Ishikawa (cell line): ENCODE data around the gene ZKSCAN5.

ENCODE experiments used
- CEBPB ChIP-seq: IDR thresholded peaks from 2 replicates; pipeline ENCODE4 v1.6.1; 2012
- CREB1 ChIP-seq: IDR thresholded peaks from 2 replicates; pipeline ENCODE4 v1.6.1; 2012; ENCODE audit warnings: low read depth
- EGR1 ChIP-seq: IDR thresholded peaks from 2 replicates; pipeline ENCODE4 v1.6.1; 2012
- EP300 ChIP-seq: IDR thresholded peaks from 2 replicates; pipeline ENCODE4 v1.6.1; 2012; ENCODE audit warnings: borderline replicate concordance
- FOXM1 ChIP-seq: IDR thresholded peaks from 2 replicates; pipeline ENCODE4 v1.6.1; 2012; ENCODE audit warnings: low read depth, borderline replicate concordance
- NFIC ChIP-seq: IDR thresholded peaks from 2 replicates; pipeline ENCODE4 v1.6.1; 2012
- RAD21 ChIP-seq: IDR thresholded peaks from 2 replicates; pipeline ENCODE4 v1.6.1; 2012; ENCODE audit warnings: low read depth
- TAF1 ChIP-seq: IDR thresholded peaks from 2 replicates; pipeline ENCODE4 v1.6.1; 2012; ENCODE audit warnings: low read depth, mild to moderate bottlenecking
- TCF12 ChIP-seq: IDR thresholded peaks from 2 replicates; pipeline ENCODE4 v1.6.1; 2012; ENCODE audit warnings: low read depth
- TEAD4 ChIP-seq: IDR thresholded peaks from 2 replicates; pipeline ENCODE4 v1.6.1; 2012
- YY1 ChIP-seq: IDR thresholded peaks from 2 replicates; pipeline ENCODE4 v1.6.1; 2012; ENCODE audit warnings: low read depth
- ZBTB7A ChIP-seq: IDR thresholded peaks from 2 replicates; pipeline ENCODE4 v1.6.1; 2012; ENCODE audit warnings: low read depth
- TF ChIP-seq, protein P1 (sequence below): IDR thresholded peaks from 2 replicates; pipeline ENCODE4 v1.6.1; 2012; ENCODE audit warnings: low read depth, mild to moderate bottlenecking
- TF ChIP-seq, protein P2 (sequence below): IDR thresholded peaks from 2 replicates; pipeline ENCODE4 v1.6.1; 2012
- TF ChIP-seq, protein P3 (sequence below): IDR thresholded peaks from 2 replicates; pipeline ENCODE4 v1.6.1; 2012

ZKSCAN5 gene

DNA sequence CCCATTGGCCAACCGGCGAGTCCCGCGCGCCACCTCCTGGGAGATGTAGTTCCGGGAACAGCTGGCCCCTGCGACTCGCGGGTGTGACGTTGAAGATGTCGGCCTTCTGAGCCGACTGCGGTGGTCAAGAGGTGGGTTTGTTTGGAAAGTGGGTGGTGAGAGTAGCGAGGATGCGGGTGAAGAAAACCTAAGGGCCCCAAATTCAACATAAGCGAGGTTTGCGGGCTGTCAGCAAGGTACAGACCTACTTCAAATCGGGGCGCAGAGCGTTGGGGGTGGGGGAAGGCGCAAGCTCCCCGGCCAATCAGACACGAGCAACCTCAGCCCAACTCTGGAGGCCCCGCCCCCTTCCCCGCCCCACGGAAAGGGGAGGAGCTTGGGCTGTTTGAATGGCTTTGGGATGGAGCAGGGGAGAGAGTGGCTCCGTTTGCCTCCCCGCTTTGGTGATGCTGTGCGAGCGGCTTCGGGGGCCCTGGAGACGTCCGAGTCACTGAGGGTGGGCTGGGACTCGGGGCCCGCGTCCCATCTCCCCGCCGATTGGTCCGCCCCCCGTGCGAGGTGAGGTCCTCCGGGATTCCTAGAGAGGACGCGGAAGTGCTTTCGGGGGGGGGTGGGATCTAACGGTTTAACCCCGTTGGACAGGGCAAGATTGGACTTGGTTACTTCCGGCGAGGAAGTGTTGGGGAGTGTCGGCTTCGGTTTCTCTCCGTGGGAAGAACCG, at the start of gene ZKSCAN5:
ZKSCAN5 (plus strand) TSS at position 60 of the 721 bp plus-strand sequence. CDS start 1,383 bp downstream, outside the sequence.
- TF ChIP-seq, protein P1, sequence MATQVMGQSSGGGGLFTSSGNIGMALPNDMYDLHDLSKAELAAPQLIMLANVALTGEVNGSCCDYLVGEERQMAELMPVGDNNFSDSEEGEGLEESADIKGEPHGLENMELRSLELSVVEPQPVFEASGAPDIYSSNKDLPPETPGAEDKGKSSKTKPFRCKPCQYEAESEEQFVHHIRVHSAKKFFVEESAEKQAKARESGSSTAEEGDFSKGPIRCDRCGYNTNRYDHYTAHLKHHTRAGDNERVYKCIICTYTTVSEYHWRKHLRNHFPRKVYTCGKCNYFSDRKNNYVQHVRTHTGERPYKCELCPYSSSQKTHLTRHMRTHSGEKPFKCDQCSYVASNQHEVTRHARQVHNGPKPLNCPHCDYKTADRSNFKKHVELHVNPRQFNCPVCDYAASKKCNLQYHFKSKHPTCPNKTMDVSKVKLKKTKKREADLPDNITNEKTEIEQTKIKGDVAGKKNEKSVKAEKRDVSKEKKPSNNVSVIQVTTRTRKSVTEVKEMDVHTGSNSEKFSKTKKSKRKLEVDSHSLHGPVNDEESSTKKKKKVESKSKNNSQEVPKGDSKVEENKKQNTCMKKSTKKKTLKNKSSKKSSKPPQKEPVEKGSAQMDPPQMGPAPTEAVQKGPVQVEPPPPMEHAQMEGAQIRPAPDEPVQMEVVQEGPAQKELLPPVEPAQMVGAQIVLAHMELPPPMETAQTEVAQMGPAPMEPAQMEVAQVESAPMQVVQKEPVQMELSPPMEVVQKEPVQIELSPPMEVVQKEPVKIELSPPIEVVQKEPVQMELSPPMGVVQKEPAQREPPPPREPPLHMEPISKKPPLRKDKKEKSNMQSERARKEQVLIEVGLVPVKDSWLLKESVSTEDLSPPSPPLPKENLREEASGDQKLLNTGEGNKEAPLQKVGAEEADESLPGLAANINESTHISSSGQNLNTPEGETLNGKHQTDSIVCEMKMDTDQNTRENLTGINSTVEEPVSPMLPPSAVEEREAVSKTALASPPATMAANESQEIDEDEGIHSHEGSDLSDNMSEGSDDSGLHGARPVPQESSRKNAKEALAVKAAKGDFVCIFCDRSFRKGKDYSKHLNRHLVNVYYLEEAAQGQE: no peak
- TF ChIP-seq CREB1 (peak; percentile 73), YY1 (peak; percentile 36; the same call in 1 of the 2 replicates), CEBPB (no peak), TAF1 (peak; percentile 89; the same call in 1 of the 2 replicates)
- TF ChIP-seq, protein P2, sequence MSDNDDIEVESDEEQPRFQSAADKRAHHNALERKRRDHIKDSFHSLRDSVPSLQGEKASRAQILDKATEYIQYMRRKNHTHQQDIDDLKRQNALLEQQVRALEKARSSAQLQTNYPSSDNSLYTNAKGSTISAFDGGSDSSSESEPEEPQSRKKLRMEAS: peak; percentile 31

DNA sequence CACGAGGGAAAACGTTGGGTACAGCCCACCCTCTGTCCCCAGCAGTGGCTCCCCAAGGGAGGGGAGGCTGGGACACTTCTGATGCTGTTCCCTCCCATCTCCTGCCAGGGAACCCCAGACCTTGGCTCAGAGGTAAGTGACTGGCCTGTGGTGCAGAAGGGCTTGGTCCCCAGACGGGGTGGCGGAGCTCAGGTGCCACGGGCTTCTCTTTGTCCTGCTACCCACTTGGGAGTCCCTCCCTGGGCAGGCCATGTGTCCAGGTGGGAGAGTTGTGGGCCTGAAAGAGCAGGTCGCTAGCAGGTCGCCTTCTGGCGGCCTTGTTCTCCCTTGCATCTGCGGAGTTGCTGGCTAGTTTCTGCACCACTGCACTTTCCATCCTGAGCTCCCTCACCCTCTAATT, 48.6 kb upstream of the ZKSCAN5 start:
- TF ChIP-seq, protein P1: no peak
- no peak for TF ChIP-seq NFIC
- TF ChIP-seq, protein P2: no peak
- no peak for TF ChIP-seq RAD21
- TF ChIP-seq FOXM1: no peak
- TF ChIP-seq, protein P3, sequence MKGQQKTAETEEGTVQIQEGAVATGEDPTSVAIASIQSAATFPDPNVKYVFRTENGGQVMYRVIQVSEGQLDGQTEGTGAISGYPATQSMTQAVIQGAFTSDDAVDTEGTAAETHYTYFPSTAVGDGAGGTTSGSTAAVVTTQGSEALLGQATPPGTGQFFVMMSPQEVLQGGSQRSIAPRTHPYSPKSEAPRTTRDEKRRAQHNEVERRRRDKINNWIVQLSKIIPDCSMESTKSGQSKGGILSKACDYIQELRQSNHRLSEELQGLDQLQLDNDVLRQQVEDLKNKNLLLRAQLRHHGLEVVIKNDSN: no peak
- no peak for TF ChIP-seq EP300
- no peak for TF ChIP-seq EGR1
- no peak for TF ChIP-seq ZBTB7A
- no peak for TF ChIP-seq TCF12
- TF ChIP-seq CEBPB: no peak

DNA sequence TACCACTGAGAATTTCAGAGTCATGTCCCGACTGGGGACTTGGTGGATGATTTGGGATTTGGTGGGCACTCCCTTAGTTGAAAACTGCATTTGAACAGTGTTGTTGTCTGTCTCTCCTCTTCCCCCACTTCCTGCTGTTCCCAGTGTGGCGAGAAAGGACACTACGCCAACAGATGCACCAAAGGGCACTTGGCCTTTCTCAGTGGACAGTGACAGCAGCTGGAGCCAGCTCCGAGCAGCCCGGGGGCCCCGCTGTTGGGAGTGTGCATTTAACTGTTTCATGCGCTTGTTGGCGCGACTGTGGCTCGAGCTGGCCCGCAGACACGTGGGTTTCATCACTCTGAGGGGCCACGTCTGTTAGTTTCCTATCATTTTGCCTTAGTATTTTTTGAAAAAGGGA, 48.2 kb upstream of the ZKSCAN5 start:
- no peak for TF ChIP-seq NFIC
- TF ChIP-seq EGR1: no peak
- no peak for TF ChIP-seq YY1
- TF ChIP-seq ZBTB7A: no peak
- no peak for TF ChIP-seq FOXM1
- TF ChIP-seq, protein P3: no peak
- no peak for TF ChIP-seq EP300
- TF ChIP-seq, protein P2: no peak
- TF ChIP-seq CREB1: no peak
- TF ChIP-seq, protein P1: no peak
- TF ChIP-seq TCF12: no peak
- no peak for TF ChIP-seq CEBPB
- TF ChIP-seq TAF1: no peak
- no peak for TF ChIP-seq RAD21
- TF ChIP-seq TEAD4: no peak

DNA sequence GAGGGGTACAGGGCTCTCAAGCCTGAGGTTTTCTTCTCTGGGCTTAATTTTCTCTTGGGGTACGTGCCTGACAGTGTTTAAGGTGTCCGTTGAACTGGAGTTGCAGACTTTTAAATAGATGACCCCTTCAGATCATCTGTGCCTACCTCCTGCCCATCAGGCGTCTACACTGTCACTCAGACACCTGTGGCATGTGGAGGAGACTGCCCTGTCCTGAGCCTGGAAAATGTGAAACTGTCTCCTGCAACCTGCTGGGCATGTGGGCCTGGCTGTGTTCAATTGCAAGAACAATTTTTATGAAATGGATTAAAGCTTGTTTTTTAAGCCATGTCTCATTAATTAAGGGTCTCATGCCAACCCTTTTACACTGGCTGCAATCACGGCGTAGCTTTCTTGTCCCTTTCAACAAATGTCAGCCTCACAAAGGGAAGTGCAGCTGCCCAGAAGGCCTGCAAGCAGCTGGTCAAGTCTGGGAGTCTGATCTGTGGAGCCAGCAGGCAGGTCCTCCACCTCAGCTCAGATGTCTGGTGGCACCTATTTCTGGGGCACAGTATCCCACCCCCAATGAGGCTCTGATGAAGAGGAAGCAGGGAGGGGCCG, 47.3 kb upstream of the ZKSCAN5 start:
- TF ChIP-seq EP300: no peak
